HUES48 (cell line): ENCODE data around the gene RUNX1.

ENCODE experiments used
- H3K27ac ChIP-seq: one replicate; pipeline ENCODE4 v1.7.0; 2013; ENCODE audit warnings: low read depth, low read length, inconsistent platforms
- H3K27me3 ChIP-seq: 2 replicates; pipeline ENCODE4 v1.6.1; 2013; ENCODE audit warnings: mild to moderate bottlenecking, low read length; ENCODE audit not compliant: control insufficient read depth, insufficient read depth
- H3K36me3 ChIP-seq: 2 replicates; pipeline ENCODE4 v1.6.1; 2013; ENCODE audit warnings: low read length; ENCODE audit not compliant: control insufficient read depth, insufficient read depth
- H3K4me1 ChIP-seq: 2 replicates; pipeline ENCODE4 v1.6.1; 2013; ENCODE audit warnings: mild to moderate bottlenecking, low read length; ENCODE audit not compliant: control insufficient read depth, insufficient read depth
- H3K4me3 ChIP-seq: 2 replicates; pipeline ENCODE4 v1.5.1; 2013; ENCODE audit warnings: mild to moderate bottlenecking, low read depth, low read length
- H3K9ac ChIP-seq: 2 replicates; pipeline ENCODE4 v1.6.1; 2013; ENCODE audit warnings: mild to moderate bottlenecking, low read depth, low read length, moderate library complexity
- H3K9me3 ChIP-seq: 2 replicates; pipeline ENCODE4 v1.6.1; 2013; ENCODE audit warnings: low read length; ENCODE audit not compliant: control insufficient read depth, insufficient read depth

RUNX1 gene

GRCh38 chr21:34827445-34828235, 221.5 kb downstream of the RUNX1 start:
- H3K4me3 ChIP-seq, result no peak overlapping the region
- H3K36me3 ChIP-seq, result no peaks in the 10 kb centered on the region
- H3K27ac ChIP-seq, result no peak overlapping the region
- no peak overlapping the region for H3K9ac ChIP-seq
- H3K4me1 ChIP-seq, result peaks cover 13% of the 10 kb centered on the region
- H3K9me3 ChIP-seq, result 0 out of 2 replicates have a peak, but pooled peaks cover 4% of the 10 kb centered on the region
- no peaks in the 10 kb centered on the region for H3K27me3 ChIP-seq

DNA sequence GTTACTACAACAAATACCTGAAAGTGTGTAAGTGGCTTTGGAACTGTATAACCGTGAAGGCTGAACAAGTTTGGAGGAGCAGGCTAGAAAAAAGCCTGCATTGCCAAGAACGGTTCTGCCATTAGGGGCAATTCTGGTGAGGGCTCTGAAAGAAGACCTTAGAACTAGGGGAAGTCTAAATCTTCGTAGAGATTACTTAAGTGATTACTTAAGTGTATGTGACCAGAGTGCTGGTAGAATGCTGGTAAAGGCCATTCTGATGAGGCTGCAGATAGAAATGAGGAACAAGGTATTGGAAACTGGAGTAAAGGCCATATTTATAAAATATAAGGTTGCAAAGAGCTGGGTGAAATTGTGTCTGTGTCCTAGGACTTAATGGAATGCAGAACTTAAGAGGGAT, 222.3 kb downstream of the RUNX1 start:
- Histone ChIP-seq H3K27me3 (no peaks in the 10 kb centered on the region), H3K36me3 (no peaks in the 10 kb centered on the region), H3K4me3 (no peak overlapping the region), H3K9me3 (0 out of 2 replicates have a peak, but pooled peaks cover 4% of the 10 kb centered on the region), H3K9ac (no peak overlapping the region), H3K27ac (no peak overlapping the region), H3K4me1 (peaks cover 13% of the 10 kb centered on the region)

- no peak overlapping the region for H3K27ac ChIP-seq
- H3K9me3 ChIP-seq, result 0 out of 2 replicates have a peak, but pooled peaks cover 4% of the 10 kb centered on the region
- no peaks in the 10 kb centered on the region for H3K36me3 ChIP-seq
- H3K27me3 ChIP-seq, result no peaks in the 10 kb centered on the region
- peaks cover 13% of the 10 kb centered on the region for H3K4me1 ChIP-seq
- no peak overlapping the region for H3K9ac ChIP-seq
- no peak overlapping the region for H3K4me3 ChIP-seq
Measured at GRCh38 chr21:34825948-34826548, 223.1 kb downstream of the RUNX1 start.

- H3K4me1 ChIP-seq, result peaks cover 13% of the 10 kb centered on the region
Measured at GRCh38 chr21:34825101-34825500, 224.0 kb downstream of the RUNX1 start.

DNA sequence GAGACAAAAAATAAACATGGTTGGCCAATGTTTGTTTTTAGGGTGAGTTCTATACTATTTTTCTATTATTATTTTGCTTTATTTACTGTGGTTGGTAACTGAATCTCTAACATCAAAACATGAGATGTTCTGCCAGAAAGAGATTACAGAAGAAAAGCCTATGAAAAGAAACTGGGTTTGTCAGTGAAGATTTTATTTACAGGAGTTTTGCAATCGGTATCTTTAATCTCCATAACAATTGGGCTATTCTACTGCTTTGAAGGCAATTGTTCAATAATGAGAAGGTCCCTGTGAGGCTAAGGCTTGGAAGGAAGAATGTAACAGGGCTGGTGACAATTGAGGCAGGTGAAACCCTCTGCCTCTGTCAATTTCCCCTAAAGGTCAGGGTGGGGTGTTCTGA, 224.8 kb downstream of the RUNX1 start:
- Histone ChIP-seq H3K4me3 (no peak overlapping the region), H3K9me3 (0 out of 2 replicates have a peak, but pooled peaks cover 4% of the 10 kb centered on the region), H3K27me3 (no peaks in the 10 kb centered on the region), H3K4me1 (peaks cover 13% of the 10 kb centered on the region), H3K9ac (no peak overlapping the region), H3K36me3 (no peaks in the 10 kb centered on the region), H3K27ac (no peak overlapping the region)

More at GRCh38 chr21:34825101-34825500, 224.0 kb downstream of the RUNX1 start:
- H3K4me3 ChIP-seq, result no peak overlapping the region
- H3K36me3 ChIP-seq, result no peaks in the 10 kb centered on the region
- H3K27me3 ChIP-seq, result no peaks in the 10 kb centered on the region
- H3K9me3 ChIP-seq, result 0 out of 2 replicates have a peak, but pooled peaks cover 4% of the 10 kb centered on the region
- H3K9ac ChIP-seq, result no peak overlapping the region
- H3K27ac ChIP-seq, result no peak overlapping the region

DNA sequence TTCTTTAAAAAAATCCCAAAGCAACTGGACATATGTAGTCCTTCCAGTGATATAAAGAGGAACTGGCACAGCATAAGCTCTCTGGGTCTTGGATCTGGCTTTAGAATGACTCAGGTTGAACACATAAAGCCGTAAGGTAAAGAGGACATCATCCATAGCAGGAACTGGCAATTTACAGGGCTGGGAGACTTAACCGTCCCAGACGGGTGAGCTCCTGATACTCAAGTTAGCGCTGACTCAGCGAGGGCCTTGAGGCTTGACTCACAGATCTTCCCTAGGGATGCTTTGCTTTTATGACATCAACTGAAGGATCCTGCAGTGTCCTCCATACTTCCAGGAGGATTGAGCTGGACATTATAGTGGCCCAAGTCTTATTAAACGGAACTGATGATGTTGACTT, 226.2 kb downstream of the RUNX1 start:
- Histone ChIP-seq H3K4me3 (no peak overlapping the region), H3K27me3 (no peaks in the 10 kb centered on the region), H3K36me3 (no peaks in the 10 kb centered on the region), H3K9me3 (0 out of 2 replicates have a peak, but pooled peaks cover 4% of the 10 kb centered on the region), H3K27ac (no peak overlapping the region), H3K4me1 (peaks cover 21% of the 10 kb centered on the region), H3K9ac (no peak overlapping the region)

DNA sequence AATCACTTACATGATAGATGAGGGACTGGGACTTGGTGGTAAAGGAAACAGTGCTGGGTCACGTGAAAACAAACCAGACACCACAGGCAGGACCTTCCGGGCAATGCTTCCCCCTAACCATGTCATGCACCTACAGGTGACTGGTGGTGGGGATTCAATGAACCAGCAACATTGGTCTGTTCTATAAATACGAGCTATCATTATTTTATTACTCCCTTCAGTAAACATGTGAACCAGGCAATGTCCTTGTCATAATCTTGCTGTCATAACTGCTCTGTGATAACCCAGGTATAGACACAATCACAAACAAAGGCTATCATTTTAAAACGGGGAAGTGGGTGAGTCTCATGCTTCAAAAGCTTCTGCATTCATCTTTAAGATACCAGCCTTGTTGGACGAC, 226.9 kb downstream of the RUNX1 start:
- no peak overlapping the region for H3K9ac ChIP-seq
- no peaks in the 10 kb centered on the region for H3K27me3 ChIP-seq
- H3K4me3 ChIP-seq, result no peak overlapping the region
- H3K9me3 ChIP-seq, result 0 out of 2 replicates have a peak, but pooled peaks cover 4% of the 10 kb centered on the region
- no peaks in the 10 kb centered on the region for H3K36me3 ChIP-seq
- H3K4me1 ChIP-seq, result peaks cover 22% of the 10 kb centered on the region
- H3K27ac ChIP-seq, result no peak overlapping the region

DNA sequence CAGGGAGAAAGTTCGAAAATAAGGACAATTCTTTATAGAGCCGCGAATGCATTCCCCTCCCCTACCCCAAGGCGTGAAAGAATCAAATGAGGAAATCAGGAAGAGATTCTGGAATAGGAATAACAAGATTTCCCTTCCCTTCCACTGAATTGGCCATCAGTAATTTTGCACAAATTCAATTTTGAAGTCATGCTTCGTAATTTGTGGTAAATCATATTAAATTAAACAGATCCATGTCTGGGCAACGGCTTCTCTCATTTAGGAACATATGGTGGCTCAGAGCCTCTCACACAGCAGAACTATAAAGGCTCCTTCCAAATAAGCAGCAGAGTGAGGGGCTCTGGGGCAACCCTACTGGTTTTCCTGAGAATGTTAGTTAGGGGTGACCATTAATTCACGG, 227.4 kb downstream of the RUNX1 start:
- H3K9me3 ChIP-seq, result 0 out of 2 replicates have a peak, but pooled peaks cover 4% of the 10 kb centered on the region
- H3K36me3 ChIP-seq, result no peaks in the 10 kb centered on the region
- no peak overlapping the region for H3K9ac ChIP-seq
- no peak overlapping the region for H3K27ac ChIP-seq
- peaks cover 22% of the 10 kb centered on the region for H3K4me1 ChIP-seq
- H3K4me3 ChIP-seq, result no peak overlapping the region
- H3K27me3 ChIP-seq, result no peaks in the 10 kb centered on the region

- Histone ChIP-seq H3K27ac (no peak overlapping the region), H3K27me3 (no peaks in the 10 kb centered on the region), H3K4me3 (no peak overlapping the region), H3K9ac (no peak overlapping the region), H3K4me1 (peaks cover 20% of the 10 kb centered on the region), H3K36me3 (no peaks in the 10 kb centered on the region), H3K9me3 (no peaks in the 10 kb centered on the region)
Measured at GRCh38 chr21:34820051-34820450, 229.1 kb downstream of the RUNX1 start.

DNA sequence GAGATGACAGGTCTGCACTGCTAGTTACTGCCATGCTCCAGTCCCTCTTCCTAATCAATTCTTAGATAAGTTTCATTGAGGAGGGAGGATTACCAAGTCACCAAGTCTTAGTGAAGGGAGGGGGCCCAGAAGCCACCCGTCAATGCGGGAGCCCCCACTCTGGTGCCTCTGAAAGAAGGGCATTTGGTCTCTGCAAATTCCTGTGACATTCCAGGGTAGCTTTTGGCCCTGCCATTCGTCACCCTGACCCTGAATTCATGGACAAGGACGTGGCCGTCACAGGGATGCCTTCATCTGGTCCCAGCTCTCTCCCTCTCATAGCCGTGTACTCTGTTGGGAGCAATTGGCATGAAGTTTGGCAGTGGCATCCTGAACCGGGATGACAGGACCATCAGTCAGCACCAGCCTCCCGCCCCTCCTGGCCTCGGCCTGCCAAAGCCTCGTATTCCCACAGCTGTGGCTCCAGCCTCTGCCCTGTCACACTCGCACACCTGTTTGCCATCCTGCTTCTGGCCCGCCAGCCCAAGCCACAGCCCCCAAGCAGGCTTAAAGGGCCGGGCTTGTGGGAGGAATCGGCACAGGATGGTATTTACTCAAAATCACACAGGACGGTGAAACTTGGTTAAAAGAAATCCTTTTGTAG, 229.6 kb downstream of the RUNX1 start:
- Histone ChIP-seq H3K9ac (no peak overlapping the region), H3K4me1 (peaks cover 14% of the 10 kb centered on the region), H3K36me3 (no peaks in the 10 kb centered on the region), H3K27ac (no peak overlapping the region), H3K9me3 (no peaks in the 10 kb centered on the region), H3K4me3 (no peak overlapping the region), H3K27me3 (no peaks in the 10 kb centered on the region)
